Muscle layer of duodenum (tissue), 2 donors: Measurements from ENCODE around the gene MMP20.
"Not testable (repeated sequence)": the region's sequence is repeated elsewhere in the genome, so short reads cannot be mapped to it uniquely, and the experiment has no call there.

ENCODE experiments used
- H3K27ac ChIP-seq: one replicate; pipeline ENCODE4 v1.7.0; 2013; ENCODE audit warnings: mild to moderate bottlenecking, low read length
- H3K27me3 ChIP-seq: one replicate; pipeline ENCODE4 v1.7.0; 2013; ENCODE audit warnings: low read depth, mild to moderate bottlenecking, control low read depth, low read length
- H3K36me3 ChIP-seq, 2 donors: one replicate each; pipeline ENCODE4 v1.7.0; 2013; ENCODE audit warnings: low read length in 2 of 2, control low read depth in 1 of 2, mild to moderate bottlenecking in 1 of 2; ENCODE audit not compliant: insufficient read depth in 2 of 2, control insufficient read depth in 1 of 2
- H3K4me1 ChIP-seq, 2 donors: one replicate each; pipeline ENCODE4 v1.7.0; 2013; ENCODE audit warnings: low read length in 2 of 2, mild to moderate bottlenecking in 2 of 2, control low read depth in 1 of 2, moderate library complexity in 1 of 2; ENCODE audit not compliant: insufficient read depth in 2 of 2, control insufficient read depth in 1 of 2
- H3K4me3 ChIP-seq, 2 donors: one replicate each; pipeline ENCODE4 v1.7.0; 2013; ENCODE audit warnings: low read length in 2 of 2, low read depth in 1 of 2, mild to moderate bottlenecking in 1 of 2
- H3K9me3 ChIP-seq, 2 donors: one replicate each; pipeline ENCODE4 v1.7.0; 2013; ENCODE audit warnings: low read length in 2 of 2, control low read depth in 1 of 2, mild to moderate bottlenecking in 1 of 2; ENCODE audit not compliant: control insufficient read depth in 1 of 2
- donor health status: healthy.

Gene MMP20

GRCh38 chr11:102643941-102644340 is 18.8 kb upstream of the MMP20 start:
- Histone ChIP-seq H3K4me3 (no peak overlapping the region), H3K4me1 (no peaks in the 10 kb centered on the region), H3K9me3 (no peaks in the 10 kb centered on the region), H3K36me3 (no peaks in the 10 kb centered on the region), H3K27ac (no peak overlapping the region), H3K27me3 (no peaks in the 10 kb centered on the region)

- no peak overlapping the region for H3K27ac ChIP-seq
- no peaks in the 10 kb centered on the region for H3K36me3 ChIP-seq
- H3K27me3 ChIP-seq = no peaks in the 10 kb centered on the region
- H3K4me3 ChIP-seq = no peak overlapping the region
- no peaks in the 10 kb centered on the region for H3K4me1 ChIP-seq
- no peaks in the 10 kb centered on the region for H3K9me3 ChIP-seq
These were observed 15.8 kb upstream of the MMP20 start for GRCh38 chr11:102640946-102641345.

GRCh38 chr11:102639656-102640055 is 14.5 kb upstream of the MMP20 start:
- Histone ChIP-seq H3K4me3 (no peak overlapping the region), H3K4me1 (no peaks in the 10 kb centered on the region), H3K27ac (no peak overlapping the region), H3K9me3 (no peaks in the 10 kb centered on the region), H3K36me3 (no peaks in the 10 kb centered on the region), H3K27me3 (no peaks in the 10 kb centered on the region)

GRCh38 chr11:102637731-102638130 is 12.6 kb upstream of the MMP20 start:
- no peak overlapping the region for H3K4me3 ChIP-seq
- no peak overlapping the region for H3K27ac ChIP-seq
- no peaks in the 10 kb centered on the region for H3K27me3 ChIP-seq
- no peaks in the 10 kb centered on the region for H3K9me3 ChIP-seq
- H3K4me1 ChIP-seq = no peaks in the 10 kb centered on the region
- H3K36me3 ChIP-seq = no peaks in the 10 kb centered on the region

GRCh38 chr11:102633385-102634026 is 8.4 kb upstream of the MMP20 start:
- Histone ChIP-seq H3K4me3 (no peak overlapping the region), H3K36me3 (no peaks in the 10 kb centered on the region), H3K9me3 (no peaks in the 10 kb centered on the region), H3K4me1 (peaks cover 0 to 5% of the 10 kb centered on the region in 2 donors), H3K27ac (no peak overlapping the region), H3K27me3 (no peaks in the 10 kb centered on the region)

GRCh38 chr11:102632026-102632425 is 6.9 kb upstream of the MMP20 start:
- no peaks in the 10 kb centered on the region for H3K27me3 ChIP-seq

GRCh38 chr11:102630598-102631448 is 5.7 kb upstream of the MMP20 start:
- Histone ChIP-seq H3K27ac (no peak overlapping the region), H3K4me1 (peaks cover 0 to 5% of the 10 kb centered on the region in 2 donors), H3K4me3 (no peak overlapping the region), H3K27me3 (no peaks in the 10 kb centered on the region), H3K9me3 (no peaks in the 10 kb centered on the region), H3K36me3 (no peaks in the 10 kb centered on the region)

More at GRCh38 chr11:102632026-102632425, 6.9 kb upstream of the MMP20 start:
- Histone ChIP-seq H3K4me3 (no peak overlapping the region), H3K36me3 (no peaks in the 10 kb centered on the region), H3K9me3 (no peaks in the 10 kb centered on the region), H3K4me1 (peaks cover 0 to 5% of the 10 kb centered on the region in 2 donors), H3K27ac (no peak overlapping the region)

- H3K27ac ChIP-seq, H3K9me3 ChIP-seq, H3K4me3 ChIP-seq, H3K27me3 ChIP-seq, H3K4me1 ChIP-seq, H3K36me3 ChIP-seq: not testable (repeated sequence)
These were observed 4.8 kb upstream of the MMP20 start for GRCh38 chr11:102629908-102630307.

GRCh38 chr11:102626676-102627075 is 1.5 kb upstream of the MMP20 start:
- no peaks in the 10 kb centered on the region for H3K9me3 ChIP-seq
- no peaks in the 10 kb centered on the region for H3K36me3 ChIP-seq
- no peak overlapping the region for H3K4me3 ChIP-seq
- H3K4me1 ChIP-seq = peaks cover 0 to 5% of the 10 kb centered on the region in 2 donors
- H3K27me3 ChIP-seq = no peaks in the 10 kb centered on the region
- H3K27ac ChIP-seq = no peak overlapping the region

GRCh38 chr11:102623998-102624397 is 1.1 kb downstream of the MMP20 start:
- Histone ChIP-seq H3K27me3 (no peaks in the 10 kb centered on the region), H3K4me1 (no peaks in the 10 kb centered on the region), H3K4me3 (no peak overlapping the region), H3K27ac (no peak overlapping the region), H3K9me3 (no peaks in the 10 kb centered on the region), H3K36me3 (no peaks in the 10 kb centered on the region)

- H3K27ac ChIP-seq = no peak overlapping the region
These were observed 2.0 kb downstream of the MMP20 start for GRCh38 chr11:102623128-102623527.

More at GRCh38 chr11:102623128-102623527, 2.0 kb downstream of the MMP20 start:
- Histone ChIP-seq H3K9me3 (no peaks in the 10 kb centered on the region), H3K4me1 (no peaks in the 10 kb centered on the region), H3K4me3 (no peak overlapping the region), H3K27me3 (no peaks in the 10 kb centered on the region), H3K36me3 (no peaks in the 10 kb centered on the region)
